K562 (cell line): Measurements from ENCODE around the gene CHCHD1. TPM values are rescaled to one million over a fixed set of nuclear protein-coding genes. Genes with fewer than 3 reads are reported as not detected.
A peak's percentile ranks its signal among the peaks of the same experiment; 100 is the strongest.

Experiments used
- HINFP ChIP-seq: fragments of 450-650 bp; conservative IDR thresholded peaks from 2 replicates; pipeline ENCODE4 v1.6.1; 2016; ENCODE audit warnings: missing genetic modification characterization, low read depth, mild to moderate bottlenecking, control low read depth, missing compliant biosample characterization
- MAFK ChIP-seq: IDR thresholded peaks from 2 replicates; pipeline ENCODE4 v1.6.1; 2011; ENCODE audit warnings: low read length, improper control_type of control experiment
- MAZ ChIP-seq, 2 experiments: fragments of 450-650 bp in 1 of 2; sonication (generic) in 1 of 2; formaldehyde crosslinking; IDR thresholded peaks in 1 of 2; conservative IDR thresholded peaks in 1 of 2; 2 replicates each; pipeline versions ENCODE4 v1.4.0 to v1.5.0; 2020; ENCODE audit warnings: mild to moderate bottlenecking in 1 of 2, missing genetic modification reagents in 1 of 2
- NR1H2 ChIP-seq: sonication (generic); formaldehyde crosslinking; IDR thresholded peaks from 2 replicates; pipeline ENCODE4 v1.4.0; 2020; ENCODE audit warnings: mild to moderate bottlenecking, missing genetic modification reagents
- REST ChIP-seq, 2 experiments: fragments of 450-650 bp; formaldehyde crosslinking in 1 of 2; IDR thresholded peaks; 2 replicates each; pipeline versions ENCODE4 v1.4.0 to v1.6.1; 2014 to 2020; ENCODE audit warnings: mild to moderate bottlenecking in 2 of 2, borderline replicate concordance in 1 of 2, low read depth in 1 of 2
- RNF219 ChIP-seq: fragments of 250-450 bp; sonication (Bioruptor Pico); IDR thresholded peaks from 2 replicates; pipeline ENCODE4 v1.5.0; 2022; ENCODE audit warnings: mild to moderate bottlenecking
- TBP ChIP-seq: optimal IDR thresholded peaks from 2 replicates; pipeline ENCODE3; 2011; ENCODE audit warnings: low read depth, low read length, improper control_type of control experiment
- ZNF609 ChIP-seq: sonication (generic); formaldehyde crosslinking; IDR thresholded peaks from 2 replicates; pipeline ENCODE4 v1.8.1; 2023; ENCODE audit warnings: missing genetic modification reagents, mild to moderate bottlenecking, borderline replicate concordance
- polyA plus RNA-seq, 8 experiments: library from polyadenylated mRNA; depleted of rRNA in 4 of 8; stranded (reverse) in 5 of 8; unstranded in 3 of 8; fragments of >200 nt; fragmentation: Nextera tagmentation in 2 of 8; fragmentation: Illumina TruSeq in 1 of 8; extraction: Ambion mirVana in 2 of 8; extraction: Trizol in 1 of 8; gene quantifications; 2 replicates each; pipeline versions ENCODE4 v1.2.1 to v1.2.3, GENCODE V29; 2011 to 2014; ENCODE audit warnings: inconsistent platforms in 1 of 8, missing spikeins in 1 of 8
- total RNA-seq, 7 experiments: library from RNA; depleted of rRNA in 6 of 7; stranded (reverse); fragments of >200 nt in 6 of 7; fragmentation: Illumina TruSeq in 2 of 7; extraction: Trizol in 2 of 7; gene quantifications; 2 replicates each; pipeline versions ENCODE4 v1.2.1 to v1.2.3, GENCODE V29; 2011 to 2021; ENCODE audit warnings: low replicate concordance in 1 of 7

CHCHD1 gene
- total and polyA plus RNA-seq, 9 of the 15 experiments (the other 6 are each of a cell fraction or from before 2014, with no cell fraction given): 52.9 to 126 (median 83.4) TPM

- TF ChIP-seq HINFP (tag) (no peak), NR1H2 (peak; percentile 94), TBP (peak; percentile 92), MAZ (CRISPR knock-in tag; conservative IDR thresholded peaks at IDR 0.05 in 1 of 2, IDR thresholded peaks at IDR 0.05 in 1 of 2) (peak; percentile 64 to 69; a peak in 2 of 4 replicates), RNF219 (no peak), REST (IDR thresholded peaks at IDR 0.05; ENCODE audit: borderline replicate concordance) (no peak), REST (CRISPR knock-in tag; IDR thresholded peaks at IDR 0.05; ENCODE audit: low read depth) (no peak; the same call in 1 of the 2 replicates), ZNF609 (CRISPR knock-in tag) (no peak), MAFK (no peak)
Measured at GRCh38 chr10:73781879-73782748, at the start of gene CHCHD1 (continued).
